PC-9 (cell line): ENCODE data around the gene CLN6. TPM values are rescaled to one million over a fixed set of nuclear protein-coding genes. Genes with fewer than 3 reads are reported as not detected.
A peak's percentile ranks its signal among the peaks of the same experiment; 100 is the strongest.

Source experiments
- BruUV-seq: library from RNA; stranded (reverse); fragments of 400-500 nt; replicated peaks from 2 replicates; lab custom pipeline; 2021; lab: Mats Ljungman, UMichigan
- CTCF ChIA-PET: fragments of 300-600 bp; sonication (Branson Sonifier 250); formaldehyde crosslinking; loops from one replicate; lab custom pipeline; 2022; ENCODE audit warnings: antibody characterized with exemption; lab: Charles Lee
- POLR2A ChIA-PET: fragments of 300-600 bp; sonication (Branson Sonifier 250); formaldehyde crosslinking; loops from one replicate; lab custom pipeline; 2022; ENCODE audit warnings: antibody characterized with exemption; ENCODE audit not compliant: unreplicated experiment; lab: Charles Lee
- DNase-seq, 2 experiments: peaks; one replicate each; pipeline versions ENCODE4 v3.0.0 to v3.0.0-alpha.2; 2015 to 2022; ENCODE audit warnings: mixed read lengths in 1 of 2
- H2AFZ ChIP-seq: fragments of 200-600 bp; sonication (generic); 2 replicates; pipeline ENCODE4 v1.8.1; 2017; ENCODE audit warnings: antibody characterized with exemption
- H3F3A ChIP-seq: fragments of 200-600 bp; sonication (generic); 2 replicates; pipeline ENCODE4 v1.8.1; 2017; ENCODE audit warnings: antibody characterized with exemption, mild to moderate bottlenecking, low read depth; ENCODE audit not compliant: insufficient read depth
- H3K27ac ChIP-seq: fragments of 200-600 bp; sonication (generic); 2 replicates; pipeline ENCODE4 v1.6.1; 2016; ENCODE audit warnings: mixed run types
- H3K27me3 ChIP-seq: fragments of 200-600 bp; sonication (generic); 2 replicates; pipeline ENCODE4 v1.6.1; 2016; ENCODE audit warnings: low read depth, mixed run types; ENCODE audit not compliant: insufficient read depth
- H3K36me3 ChIP-seq: fragments of 200-600 bp; sonication (generic); 2 replicates; pipeline ENCODE4 v1.6.1; 2016; ENCODE audit warnings: low read depth, mixed run types
- H3K4me1 ChIP-seq: fragments of 200-600 bp; sonication (generic); replicated peaks from 2 replicates; pipeline ENCODE4 v1.6.1; 2016; ENCODE audit warnings: mixed run types; ENCODE audit not compliant: insufficient read depth
- H3K4me2 ChIP-seq: fragments of 200-600 bp; sonication (generic); 2 replicates; pipeline ENCODE4 v1.6.1; 2017; ENCODE audit warnings: mixed run types
- H3K4me3 ChIP-seq: fragments of 200-600 bp; sonication (generic); 2 replicates; pipeline ENCODE4 v1.6.1; 2016; ENCODE audit warnings: mixed run types
- H3K79me2 ChIP-seq: fragments of 200-600 bp; sonication (generic); 2 replicates; pipeline ENCODE4 v1.6.1; 2017; ENCODE audit warnings: low read depth, mixed run types
- H3K9me2 ChIP-seq: fragments of 200-600 bp; sonication (generic); 2 replicates; pipeline ENCODE4 v1.8.1; 2017; ENCODE audit warnings: mild to moderate bottlenecking; ENCODE audit not compliant: insufficient read depth
- H3K9me3 ChIP-seq: fragments of 200-600 bp; sonication (generic); 2 replicates; pipeline ENCODE4 v1.8.1; 2016; ENCODE audit warnings: low read depth; ENCODE audit not compliant: insufficient read depth
- H4K20me1 ChIP-seq: fragments of 200-600 bp; sonication (generic); 2 replicates; pipeline ENCODE4 v1.8.1; 2017; ENCODE audit not compliant: insufficient read depth
- EZH2 ChIP-seq: fragments of 200-600 bp; sonication (generic); IDR thresholded peaks from 2 replicates; pipeline ENCODE4 v1.8.0; 2017; ENCODE audit warnings: antibody characterized with exemption, low read depth
- intact Hi-C: fragments of 100-400 bp; cut with micrococcal nuclease; formaldehyde crosslinking; loops from one replicate; pipeline ENCODE4 v1.10.0; 2022; ENCODE audit not compliant: unreplicated experiment
- total RNA-seq: library from RNA; stranded (reverse); gene quantifications from 2 replicates; pipeline ENCODE4 v1.2.3, GENCODE V29; 2021
- TF ChIP-seq, protein P1 (sequence below): fragments of 200-600 bp; sonication (generic); conservative IDR thresholded peaks from 2 replicates; pipeline ENCODE4 v1.6.1; 2017; ENCODE audit warnings: mixed run types, antibody characterized with exemption, mild to moderate bottlenecking, moderate library complexity

Gene CLN6
- total RNA-seq, 1 experiment from 2014 or later: 48.7 TPM

DNA sequence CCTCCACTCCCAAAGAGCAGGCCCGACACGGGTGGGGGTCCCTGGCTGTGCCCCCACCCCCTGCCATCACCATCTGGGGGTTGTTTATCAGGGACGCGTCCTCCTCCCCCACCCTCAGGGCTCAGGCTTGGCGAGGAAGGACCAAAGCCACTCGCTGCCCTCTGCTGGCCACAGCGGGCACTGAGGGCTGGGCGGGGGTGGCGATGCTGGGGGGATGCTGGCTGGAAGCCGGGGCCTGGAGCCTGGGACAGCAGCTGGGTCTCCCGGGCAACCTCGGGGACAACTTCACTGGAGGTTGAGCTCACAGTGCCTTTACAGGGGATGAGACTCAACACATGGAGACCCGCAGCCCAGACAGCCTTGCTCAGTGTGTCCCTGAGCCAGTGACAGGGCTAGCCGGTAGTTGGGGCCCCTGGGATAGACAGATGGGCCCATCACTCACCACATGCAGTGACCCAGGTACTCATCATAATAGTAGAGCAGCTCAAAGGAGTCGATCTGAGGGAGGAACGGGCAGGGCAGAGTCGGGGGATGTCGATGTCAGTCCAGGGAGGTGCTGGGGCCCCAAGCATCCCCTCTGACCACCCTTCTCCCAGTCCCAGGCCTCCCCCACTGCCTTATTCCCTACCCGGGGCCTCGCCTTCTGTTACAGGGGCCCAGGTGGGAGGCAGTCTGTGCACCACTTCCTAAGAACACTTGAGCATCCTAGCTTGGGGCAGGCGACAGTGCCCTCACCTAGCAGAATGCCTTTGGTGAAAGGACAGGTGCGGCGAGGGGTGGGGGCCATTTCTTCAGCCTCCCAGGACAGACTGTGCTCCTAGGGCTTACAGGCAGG is 18.5 kb downstream of the CLN6 start:
- peaks cover 3% of the 10 kb centered on the region; the same call in 1 of the 2 replicates for H3K79me2 ChIP-seq
- H3K27me3 ChIP-seq: no peaks in the 10 kb centered on the region
- peak in 1 of 2 experiments; percentile 38 for DNase-seq
- no peaks in the 10 kb centered on the region for H4K20me1 ChIP-seq
- intact Hi-C loops: no loop called here
- no TSS peak for BruUV-seq
- no peaks in the 10 kb centered on the region for H3F3A ChIP-seq
- H3K36me3 ChIP-seq: no peaks in the 10 kb centered on the region
- H3K4me2 ChIP-seq: no peak overlapping the region
- no peak overlapping the region for H2AFZ ChIP-seq
- CTCF ChIA-PET: interaction anchor here (0.7 kb wide), 1 partner anchor 826 kb away, joined by 3 read pairs; no protein-coding TSS in a partner anchor
- no peaks in the 10 kb centered on the region for H3K4me1 ChIP-seq
- H3K4me3 ChIP-seq: no peak overlapping the region
- H3K9me2 ChIP-seq: no peaks in the 10 kb centered on the region
- POLR2A ChIA-PET: no interaction called here
- TF ChIP-seq, protein P1, sequence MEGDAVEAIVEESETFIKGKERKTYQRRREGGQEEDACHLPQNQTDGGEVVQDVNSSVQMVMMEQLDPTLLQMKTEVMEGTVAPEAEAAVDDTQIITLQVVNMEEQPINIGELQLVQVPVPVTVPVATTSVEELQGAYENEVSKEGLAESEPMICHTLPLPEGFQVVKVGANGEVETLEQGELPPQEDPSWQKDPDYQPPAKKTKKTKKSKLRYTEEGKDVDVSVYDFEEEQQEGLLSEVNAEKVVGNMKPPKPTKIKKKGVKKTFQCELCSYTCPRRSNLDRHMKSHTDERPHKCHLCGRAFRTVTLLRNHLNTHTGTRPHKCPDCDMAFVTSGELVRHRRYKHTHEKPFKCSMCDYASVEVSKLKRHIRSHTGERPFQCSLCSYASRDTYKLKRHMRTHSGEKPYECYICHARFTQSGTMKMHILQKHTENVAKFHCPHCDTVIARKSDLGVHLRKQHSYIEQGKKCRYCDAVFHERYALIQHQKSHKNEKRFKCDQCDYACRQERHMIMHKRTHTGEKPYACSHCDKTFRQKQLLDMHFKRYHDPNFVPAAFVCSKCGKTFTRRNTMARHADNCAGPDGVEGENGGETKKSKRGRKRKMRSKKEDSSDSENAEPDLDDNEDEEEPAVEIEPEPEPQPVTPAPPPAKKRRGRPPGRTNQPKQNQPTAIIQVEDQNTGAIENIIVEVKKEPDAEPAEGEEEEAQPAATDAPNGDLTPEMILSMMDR: peak; percentile 75
- TF ChIP-seq EZH2: no peak
- H3K9me3 ChIP-seq: no peaks in the 10 kb centered on the region
- no peak overlapping the region for H3K27ac ChIP-seq

DNA sequence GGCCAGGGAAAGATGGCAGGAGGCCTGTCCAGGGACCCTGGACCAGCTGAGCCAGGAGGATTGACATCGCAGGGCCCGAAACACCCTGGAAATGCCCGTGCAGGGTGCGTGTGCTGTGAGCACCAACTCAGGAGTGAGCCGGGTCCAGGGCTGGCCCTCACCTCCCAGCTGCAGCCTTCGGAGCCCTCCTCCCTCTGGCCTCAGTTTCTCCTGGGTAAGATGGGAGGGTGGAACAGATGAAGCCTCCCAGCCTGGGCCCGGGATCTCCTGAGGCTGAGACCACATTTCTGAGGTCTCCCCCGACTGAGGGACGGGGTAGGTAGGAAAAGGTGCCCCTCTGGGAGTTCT is 19.1 kb downstream of the CLN6 start:
- no TSS peak for BruUV-seq
- CTCF ChIA-PET: interaction anchor here (0.7 kb wide), 1 partner anchor 825 kb away, joined by 3 read pairs; no protein-coding TSS in a partner anchor

DNA sequence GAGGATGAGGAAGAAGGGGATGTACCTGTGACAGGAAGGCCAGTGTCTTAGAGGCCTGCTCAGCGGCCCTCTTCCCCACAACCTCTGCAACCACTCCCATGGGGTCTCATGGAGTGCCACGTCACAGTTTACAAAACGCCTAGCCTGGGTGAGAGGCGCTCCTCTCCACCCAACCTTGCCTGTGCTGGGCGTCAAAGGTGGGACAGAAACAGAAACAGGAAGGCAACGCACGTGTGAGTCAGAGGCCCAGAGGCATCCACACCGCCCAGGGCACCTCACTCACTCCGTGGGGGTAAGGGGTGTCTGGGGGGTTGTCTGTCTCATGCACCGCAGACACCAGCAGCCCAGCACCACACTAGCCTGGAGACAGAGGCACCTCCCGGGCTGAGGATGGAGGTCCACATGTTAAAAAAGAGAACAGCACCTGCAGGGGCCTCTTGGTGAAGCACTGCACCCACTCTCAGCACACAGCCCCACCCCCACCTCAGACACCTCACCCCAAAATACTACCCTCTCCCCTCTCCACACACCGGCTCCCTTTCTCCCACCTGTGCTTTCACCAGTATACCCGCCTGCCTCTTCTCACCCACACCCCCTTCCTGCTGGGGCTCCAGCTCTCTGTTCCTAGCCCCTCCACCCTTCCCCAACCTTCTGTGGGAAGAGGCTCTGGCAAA is 19.7 kb downstream of the CLN6 start:
- H3F3A ChIP-seq: no peaks in the 10 kb centered on the region
- no peak overlapping the region for H3K4me2 ChIP-seq
- intact Hi-C loops: no loop called here
- no peaks in the 10 kb centered on the region for H3K4me1 ChIP-seq
- BruUV-seq: no TSS peak
- no peak overlapping the region for H2AFZ ChIP-seq
- H3K79me2 ChIP-seq: peaks cover 2% of the 10 kb centered on the region; the same call in 1 of the 2 replicates
- no peak overlapping the region for H3K4me3 ChIP-seq
- DNase-seq: no peak
- ChIA-PET POLR2A (no interaction called here), CTCF (interaction anchor here (0.7 kb wide), 1 partner anchor 825 kb away, joined by 3 read pairs; no protein-coding TSS in a partner anchor)
- no peaks in the 10 kb centered on the region for H3K9me2 ChIP-seq
- no peaks in the 10 kb centered on the region for H3K9me3 ChIP-seq
- no peaks in the 10 kb centered on the region for H3K36me3 ChIP-seq
- H4K20me1 ChIP-seq: no peaks in the 10 kb centered on the region
- no peak for TF ChIP-seq EZH2
- TF ChIP-seq, protein P1: no peak
- no peak overlapping the region for H3K27ac ChIP-seq
- H3K27me3 ChIP-seq: no peaks in the 10 kb centered on the region

More for the DNA sequence above, 19.1 kb downstream of the CLN6 start:
- H3F3A ChIP-seq: no peaks in the 10 kb centered on the region
- no peak overlapping the region for H3K27ac ChIP-seq
- no peaks in the 10 kb centered on the region for H3K9me3 ChIP-seq
- TF ChIP-seq, protein P1: no peak
- TF ChIP-seq EZH2: no peak
- H3K4me1 ChIP-seq: no peaks in the 10 kb centered on the region
- no peaks in the 10 kb centered on the region for H3K36me3 ChIP-seq
- no peak overlapping the region for H2AFZ ChIP-seq
- DNase-seq: no peak
- no peak overlapping the region for H3K4me2 ChIP-seq
- no peaks in the 10 kb centered on the region for H3K27me3 ChIP-seq
- H3K4me3 ChIP-seq: no peak overlapping the region
- H4K20me1 ChIP-seq: no peaks in the 10 kb centered on the region
- no peaks in the 10 kb centered on the region for H3K9me2 ChIP-seq
- peaks cover 3% of the 10 kb centered on the region; the same call in 1 of the 2 replicates for H3K79me2 ChIP-seq
- POLR2A ChIA-PET: no interaction called here
- intact Hi-C loops: no loop called here
